ENCODE data around the gene LUC7L3. TPM values are rescaled to one million over a fixed set of nuclear protein-coding genes. Genes with fewer than 3 reads are reported as not detected.

Gene LUC7L3
- total and polyA plus RNA-seq, 2 donors (not counting 1 experiment from before 2014, with no cell fraction given): 42.9 to 311 TPM

DNA sequence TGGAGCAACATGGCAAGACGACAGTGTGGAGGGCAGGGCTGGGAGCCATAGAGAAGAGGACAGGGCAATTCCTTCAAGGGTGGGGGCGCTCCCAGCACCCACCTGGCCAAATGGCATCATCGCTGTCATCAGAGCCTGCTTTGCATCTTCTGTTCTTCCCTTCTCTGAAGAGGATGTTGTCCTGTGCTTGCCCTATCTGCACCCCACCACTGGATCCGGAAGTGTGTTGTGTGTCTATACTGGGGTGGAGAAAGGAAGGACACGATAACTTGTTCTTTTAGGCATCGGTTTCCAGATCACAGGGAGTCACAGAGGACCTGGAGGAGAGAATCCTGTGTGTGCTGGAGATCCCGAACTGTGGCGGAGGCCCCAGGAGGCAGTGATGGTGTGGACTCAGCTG, 73.6 kb downstream of the LUC7L3 start:
- no peaks in the 10 kb centered on the region for H3K4me1 Mint-ChIP-seq
- no peaks in the 10 kb centered on the region for H3K27me3 ChIP-seq (replicated peaks in 1 of 4; ENCODE audit: control extremely low read depth in 1 of 4, control insufficient read depth in 3 of 4, insufficient read depth in 4 of 4, low read length in 3 of 4)
- no peak overlapping the region for H3K27ac ChIP-seq (ENCODE audit: low read length in 2 of 2)
- H4K20me1 ChIP-seq (ENCODE audit: control insufficient read depth, insufficient read depth, low read length, poor library complexity, severe bottlenecking): no peaks in the 10 kb centered on the region
- no peaks in the 10 kb centered on the region for H3K9me3 Mint-ChIP-seq (ENCODE audit: insufficient read depth)
- CTCF ChIA-PET: no interaction called here
- no peak overlapping the region for H2AFZ ChIP-seq (ENCODE audit: insufficient read depth, low read depth, low read length, poor library complexity, severe bottlenecking)
- WGBS (ENCODE audit: insufficient coverage): 96% methylated on average over 5 of the region's 8 CpGs
- no peaks in the 10 kb centered on the region for H3K9me3 ChIP-seq (ENCODE audit: control extremely low read depth in 1 of 3, control insufficient read depth in 2 of 3, insufficient read depth in 1 of 3, low read length in 2 of 3)
- POLR2A ChIA-PET: no interaction called here
- H3K79me2 ChIP-seq (ENCODE audit: control insufficient read depth, insufficient read depth, low read length): no peaks in the 10 kb centered on the region
- H3K9ac ChIP-seq (ENCODE audit: low read length): no peak overlapping the region
- no peak overlapping the region for H3K4me2 ChIP-seq (replicated peaks; ENCODE audit: low read depth, low read length, poor library complexity, severe bottlenecking)
- DNase-seq: no peak
- no peaks in the 10 kb centered on the region for H3K36me3 ChIP-seq (replicated peaks in 1 of 2; ENCODE audit: control extremely low read depth in 1 of 2, control insufficient read depth in 1 of 2, extremely low read depth in 1 of 2, insufficient read depth in 2 of 2, low read length in 1 of 2)
- H3K27me3 Mint-ChIP-seq: peaks cover 1% of the 10 kb centered on the region
- no peak overlapping the region for H3K4me3 ChIP-seq (ENCODE audit: control extremely low read depth in 1 of 5, extremely low read depth in 1 of 5, insufficient read depth in 1 of 5, low read depth in 2 of 5, low read length in 4 of 5)
- H3K4me1 ChIP-seq (ENCODE audit: control insufficient read depth in 2 of 2, insufficient read depth in 2 of 2, low read length in 2 of 2): no peaks in the 10 kb centered on the region
- no peak for ATAC-seq (ENCODE audit: low read depth)
- intact Hi-C loops (cut with micrococcal nuclease): no loop called here
- no peak for TF ChIP-seq EZH2 (IDR thresholded peaks at IDR 0.05; ENCODE audit: borderline replicate concordance, insufficient read depth, low read depth, low read length, poor library complexity, severe bottlenecking)
- TF ChIP-seq, protein P1, sequence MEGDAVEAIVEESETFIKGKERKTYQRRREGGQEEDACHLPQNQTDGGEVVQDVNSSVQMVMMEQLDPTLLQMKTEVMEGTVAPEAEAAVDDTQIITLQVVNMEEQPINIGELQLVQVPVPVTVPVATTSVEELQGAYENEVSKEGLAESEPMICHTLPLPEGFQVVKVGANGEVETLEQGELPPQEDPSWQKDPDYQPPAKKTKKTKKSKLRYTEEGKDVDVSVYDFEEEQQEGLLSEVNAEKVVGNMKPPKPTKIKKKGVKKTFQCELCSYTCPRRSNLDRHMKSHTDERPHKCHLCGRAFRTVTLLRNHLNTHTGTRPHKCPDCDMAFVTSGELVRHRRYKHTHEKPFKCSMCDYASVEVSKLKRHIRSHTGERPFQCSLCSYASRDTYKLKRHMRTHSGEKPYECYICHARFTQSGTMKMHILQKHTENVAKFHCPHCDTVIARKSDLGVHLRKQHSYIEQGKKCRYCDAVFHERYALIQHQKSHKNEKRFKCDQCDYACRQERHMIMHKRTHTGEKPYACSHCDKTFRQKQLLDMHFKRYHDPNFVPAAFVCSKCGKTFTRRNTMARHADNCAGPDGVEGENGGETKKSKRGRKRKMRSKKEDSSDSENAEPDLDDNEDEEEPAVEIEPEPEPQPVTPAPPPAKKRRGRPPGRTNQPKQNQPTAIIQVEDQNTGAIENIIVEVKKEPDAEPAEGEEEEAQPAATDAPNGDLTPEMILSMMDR (IDR thresholded peaks at IDR 0.05): no peak
- H3K27ac Mint-ChIP-seq: no peak overlapping the region
- no peak overlapping the region for H3K4me3 Mint-ChIP-seq

DNA sequence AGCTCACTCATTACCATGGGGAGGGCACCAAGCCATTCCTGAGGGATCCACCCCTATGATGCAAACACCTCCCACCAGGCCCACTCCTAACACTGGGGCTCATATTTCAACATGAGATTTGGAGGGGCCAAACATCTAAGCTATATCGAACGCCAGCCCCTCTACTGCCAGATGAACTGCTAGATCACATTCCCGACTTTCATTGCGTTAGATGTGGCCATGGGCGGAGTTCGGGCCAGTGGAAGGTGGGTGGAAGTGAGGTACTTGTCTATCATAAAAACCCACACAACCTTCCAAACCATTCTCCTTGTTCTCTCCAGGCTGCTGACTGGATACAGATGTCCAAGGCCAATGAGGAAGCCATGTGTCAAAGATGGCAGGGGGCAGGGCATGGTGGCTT, 75.0 kb downstream of the LUC7L3 start:
- H3K79me2 ChIP-seq (ENCODE audit: control insufficient read depth, insufficient read depth, low read length): no peaks in the 10 kb centered on the region
- no peak overlapping the region for H3K4me3 ChIP-seq (ENCODE audit: control extremely low read depth in 1 of 5, extremely low read depth in 1 of 5, insufficient read depth in 1 of 5, low read depth in 2 of 5, low read length in 4 of 5)
- no peaks in the 10 kb centered on the region for H3K4me1 ChIP-seq (ENCODE audit: control insufficient read depth in 2 of 2, insufficient read depth in 2 of 2, low read length in 2 of 2)
- Mint-ChIP-seq H3K27ac (no peak overlapping the region), H3K27me3 (no peaks in the 10 kb centered on the region), H3K4me1 (no peaks in the 10 kb centered on the region), H3K4me3 (no peak overlapping the region), H3K9me3 (ENCODE audit: insufficient read depth) (no peaks in the 10 kb centered on the region)
- no peaks in the 10 kb centered on the region for H4K20me1 ChIP-seq (ENCODE audit: control insufficient read depth, insufficient read depth, low read length, poor library complexity, severe bottlenecking)
- no peak overlapping the region for H3K4me2 ChIP-seq (replicated peaks; ENCODE audit: low read depth, low read length, poor library complexity, severe bottlenecking)
- intact Hi-C loops (cut with micrococcal nuclease): no loop called here
- TF ChIP-seq, protein P1 (IDR thresholded peaks at IDR 0.05): no peak
- no peak for TF ChIP-seq EZH2 (IDR thresholded peaks at IDR 0.05; ENCODE audit: borderline replicate concordance, insufficient read depth, low read depth, low read length, poor library complexity, severe bottlenecking)
- DNase-seq (no peak), ATAC-seq (ENCODE audit: low read depth) (no peak)
- H3K9ac ChIP-seq (ENCODE audit: low read length): no peak overlapping the region
- no peak overlapping the region for H2AFZ ChIP-seq (ENCODE audit: insufficient read depth, low read depth, low read length, poor library complexity, severe bottlenecking)
- H3K9me3 ChIP-seq (ENCODE audit: control extremely low read depth in 1 of 3, control insufficient read depth in 2 of 3, insufficient read depth in 1 of 3, low read length in 2 of 3): no peaks in the 10 kb centered on the region
- WGBS (ENCODE audit: insufficient coverage): 100% methylated on average over 2 of the region's 6 CpGs
- ChIA-PET CTCF (interaction anchor here (2.5 kb wide), 1 partner anchor 12 kb away, joined by 8 read pairs; no protein-coding TSS in a partner anchor), POLR2A (no interaction called here)
- no peaks in the 10 kb centered on the region for H3K27me3 ChIP-seq (replicated peaks in 1 of 4; ENCODE audit: control extremely low read depth in 1 of 4, control insufficient read depth in 3 of 4, insufficient read depth in 4 of 4, low read length in 3 of 4)
- no peaks in the 10 kb centered on the region for H3K36me3 ChIP-seq (replicated peaks in 1 of 2; ENCODE audit: control extremely low read depth in 1 of 2, control insufficient read depth in 1 of 2, extremely low read depth in 1 of 2, insufficient read depth in 2 of 2, low read length in 1 of 2)
- no peak overlapping the region for H3K27ac ChIP-seq (ENCODE audit: low read length in 2 of 2)

All from B cell (primary cell).